Activated CD8-positive, alpha-beta memory T cell treated with anti-CD3 and anti-CD28 coated beads for 48 hours (primary cell): ENCODE results near the gene PLCD1.
A peak's percentile ranks its signal among the peaks of the same experiment; 100 is the strongest.

Experiments
- DNase-seq, 3 experiments: peaks; one replicate each; pipeline ENCODE4 v3.0.0-alpha.2; 2020; ENCODE audit warnings: low read depth in 2 of 3, low spot score in 2 of 3

Gene PLCD1

DNA sequence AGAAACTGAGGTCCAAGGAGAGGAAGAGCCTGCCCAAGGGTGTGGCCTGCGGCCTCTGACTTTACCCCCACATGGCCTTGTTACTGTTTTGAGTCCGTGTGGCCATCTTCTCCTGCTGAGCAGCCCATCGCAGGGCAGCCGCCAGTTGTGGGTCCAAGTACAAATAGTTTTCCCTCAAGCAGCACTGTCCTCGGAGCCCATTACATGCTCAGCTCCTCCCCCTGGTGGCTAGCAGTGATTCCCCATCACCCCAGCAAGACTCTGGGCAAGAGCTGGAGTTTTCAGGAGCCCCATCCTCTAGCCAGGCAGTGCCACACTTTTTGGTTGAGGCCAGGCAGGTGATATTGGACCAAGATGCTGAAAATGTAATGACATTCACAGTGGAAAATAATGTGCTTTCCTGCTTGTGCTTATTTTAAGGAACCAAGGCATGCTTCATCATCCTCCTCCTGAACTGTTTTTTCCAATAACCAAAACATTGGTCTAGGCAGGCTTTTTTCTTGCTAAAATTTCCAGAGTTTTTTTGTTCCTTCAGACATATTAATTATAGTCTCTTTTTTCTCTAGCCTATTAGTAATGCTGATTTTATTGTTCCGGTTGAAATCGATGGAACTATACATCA lies 62.1 kb downstream of the PLCD1 start:
- DNase-seq, result peak in 2 of 3 experiments; percentile 26 to 29

DNA sequence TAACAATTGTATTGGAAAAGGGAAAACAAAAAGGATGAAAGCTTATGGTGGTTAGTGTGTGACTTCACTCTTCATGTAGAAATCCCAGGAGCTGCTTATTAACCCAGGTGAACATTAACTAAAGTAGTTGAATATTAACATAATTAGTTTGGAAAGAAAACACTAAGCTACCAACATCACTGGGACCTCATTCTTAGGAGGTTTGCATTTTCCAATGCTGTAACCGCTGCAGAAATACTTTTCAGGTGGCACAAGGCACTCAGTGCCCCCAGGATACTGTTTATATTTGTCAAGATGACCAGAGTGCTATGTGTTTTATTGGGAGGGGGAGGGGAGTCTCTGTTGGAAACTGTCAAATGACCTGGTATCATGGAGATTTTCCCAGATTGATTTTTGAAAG lies 64.7 kb downstream of the PLCD1 start:
- no peak for DNase-seq

DNA sequence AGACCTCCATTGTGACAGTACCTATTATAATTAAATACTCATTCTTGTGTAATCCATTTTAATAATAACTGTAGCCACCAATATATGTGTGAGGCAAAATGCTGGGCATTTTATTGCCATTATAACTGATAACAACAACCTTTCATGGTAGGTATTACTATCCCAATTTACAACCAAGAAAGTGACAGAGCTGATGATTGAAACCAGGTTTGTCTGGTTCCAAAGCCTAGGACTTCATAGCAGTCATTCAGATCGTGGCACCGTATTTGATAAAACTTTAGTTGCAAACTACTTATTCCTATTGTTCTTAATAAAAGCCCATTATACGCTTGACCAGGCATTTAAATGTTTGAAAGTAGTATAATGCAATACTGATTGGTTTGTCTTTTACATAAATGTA lies 65.3 kb downstream of the PLCD1 start:
- DNase-seq, result no peak

DNA sequence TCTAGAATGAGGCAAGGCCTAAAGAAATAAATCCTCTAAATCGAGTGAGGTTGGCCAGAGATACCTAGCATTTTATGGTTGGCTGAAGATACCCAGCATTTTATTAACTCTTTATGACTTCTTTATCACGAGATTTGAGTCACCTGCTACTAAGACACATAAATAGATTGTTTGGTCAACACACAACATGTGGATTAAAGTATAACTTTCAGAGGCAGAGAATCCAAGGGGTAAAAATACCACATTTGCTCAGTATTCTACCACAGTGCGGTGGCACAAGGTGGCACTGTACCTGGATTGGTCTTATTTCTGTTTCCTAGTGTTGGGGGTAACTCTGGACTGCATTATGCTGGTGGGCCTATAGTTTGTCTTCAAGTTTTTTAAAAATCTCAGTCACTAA lies 65.8 kb downstream of the PLCD1 start:
- DNase-seq, result no peak

DNA sequence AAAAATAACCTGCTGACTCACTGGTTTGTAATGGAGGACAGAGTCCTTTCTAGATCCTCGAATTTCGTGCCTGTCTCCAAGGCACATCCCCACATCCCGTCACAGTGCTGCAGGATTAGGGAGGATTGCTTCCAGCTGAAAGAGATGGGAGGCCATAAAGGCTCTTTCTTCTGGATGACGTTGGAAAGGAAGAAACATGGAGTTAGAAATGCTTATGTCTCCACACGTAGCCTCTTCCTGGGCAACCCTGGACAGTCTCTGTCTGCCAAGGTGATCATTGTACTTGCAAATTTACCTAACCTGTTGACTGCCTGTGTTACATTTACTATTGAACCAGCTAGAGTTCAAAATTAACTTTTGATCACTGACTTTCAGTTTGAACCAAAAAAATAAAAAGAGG lies 66.4 kb downstream of the PLCD1 start:
- DNase-seq, result no peak

DNA sequence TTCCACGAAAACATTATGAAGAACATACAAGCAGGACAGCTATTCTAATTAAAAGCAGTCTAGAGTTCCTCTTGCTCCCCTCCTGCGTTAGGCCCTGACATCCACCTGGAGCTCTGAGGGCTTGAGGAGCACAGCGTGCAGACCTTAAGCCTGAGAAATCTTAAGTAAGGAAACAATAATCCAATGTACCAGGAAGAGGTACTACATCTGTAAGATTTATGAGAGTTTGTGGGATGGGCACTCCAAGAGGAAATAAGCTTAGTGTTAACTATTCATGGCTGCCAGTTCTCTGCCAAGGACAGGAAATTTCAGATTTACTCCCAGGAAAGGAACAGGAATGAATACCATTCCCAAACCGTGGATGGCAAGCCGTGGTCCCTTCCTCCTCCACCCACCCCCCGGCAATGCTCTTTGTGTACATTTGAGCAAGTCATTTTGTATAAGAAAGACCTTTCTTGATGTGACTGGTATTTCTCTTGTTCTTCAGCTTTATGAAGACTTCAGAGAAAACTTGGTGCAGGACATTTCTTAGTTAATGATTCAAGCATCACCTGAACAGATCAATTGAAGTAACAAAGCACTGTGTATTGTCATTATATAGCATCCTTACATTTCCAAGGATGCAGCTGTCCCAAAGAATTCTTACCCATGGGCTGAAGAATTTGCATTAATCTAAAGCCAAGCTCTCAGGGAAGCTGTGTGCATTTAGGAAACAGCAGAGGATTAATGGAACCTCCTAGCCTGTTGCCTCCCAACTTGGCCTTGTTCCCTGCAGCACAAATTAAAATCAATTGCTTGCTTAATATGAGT lies 67.6 kb downstream of the PLCD1 start:
- no peak for DNase-seq

DNA sequence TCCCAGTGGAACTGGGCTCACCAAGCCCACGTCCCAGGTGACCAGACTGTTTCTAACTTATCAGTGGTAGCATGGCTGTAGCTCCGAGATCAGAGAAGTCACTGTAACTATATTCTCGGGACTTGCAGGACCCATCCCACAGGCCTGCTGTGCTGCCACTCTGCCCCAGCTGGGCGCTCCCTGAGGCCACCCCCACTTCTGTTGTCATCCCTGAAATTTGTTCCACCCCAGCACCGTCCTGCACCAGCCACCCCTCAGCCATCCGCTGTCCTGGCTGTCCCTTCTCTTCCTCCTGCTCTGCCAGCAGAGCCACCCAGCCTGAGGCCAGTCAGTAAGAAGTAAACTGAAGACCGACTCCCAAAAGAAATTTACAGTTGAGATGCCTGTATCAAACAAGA lies 71.9 kb downstream of the PLCD1 start:
- DNase-seq, result no peak
